SIG-M5 (cell line): ENCODE measurements around the gene HLA-E.
"Not testable (repeated sequence)": the region's sequence is repeated elsewhere in the genome, so short reads cannot be mapped to it uniquely, and the experiment has no call there.

Source experiments
- DNase-seq: peaks from one replicate; lab custom pipeline; 2025; lab: John Stamatoyannopoulos, UW

HLA-E gene

DNA sequence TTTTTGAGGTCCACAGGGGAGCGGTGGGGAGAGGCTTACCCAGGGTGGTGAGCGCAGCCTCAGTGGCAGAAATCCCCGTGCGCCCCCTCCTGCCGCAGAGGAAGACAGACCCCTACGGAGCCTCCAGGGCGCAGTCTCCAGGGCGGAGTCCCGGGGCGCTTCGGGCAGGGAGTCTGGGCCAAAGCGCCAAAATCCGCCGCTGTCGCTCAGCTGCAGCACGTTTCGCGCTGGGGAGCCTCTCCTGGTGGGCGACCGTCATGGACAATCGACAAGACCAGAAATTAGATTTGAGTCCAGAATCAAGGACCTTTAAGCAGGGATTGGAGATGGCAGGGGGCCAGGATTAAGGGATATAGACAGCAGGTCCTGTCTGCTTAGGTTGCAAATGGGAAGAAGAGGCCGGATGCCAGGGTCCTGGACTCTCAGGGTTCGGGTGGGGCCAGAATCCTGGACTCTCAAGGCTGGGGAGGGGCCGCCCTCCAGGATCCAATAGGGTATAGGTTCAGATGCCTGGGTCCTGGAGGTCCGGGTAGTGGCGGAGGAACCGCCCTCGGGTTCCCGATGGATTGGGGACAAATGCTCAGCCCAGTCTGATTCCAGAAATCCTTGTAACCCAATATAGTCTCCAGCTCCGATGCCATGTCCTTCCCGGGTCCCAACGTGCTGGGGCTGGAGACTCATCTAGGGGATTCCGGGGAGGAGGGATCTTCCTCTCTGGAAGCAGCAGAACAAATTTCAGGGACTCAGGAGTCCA, 7.9 kb upstream of the HLA-E start:
- DNase-seq, result no peak

DNA sequence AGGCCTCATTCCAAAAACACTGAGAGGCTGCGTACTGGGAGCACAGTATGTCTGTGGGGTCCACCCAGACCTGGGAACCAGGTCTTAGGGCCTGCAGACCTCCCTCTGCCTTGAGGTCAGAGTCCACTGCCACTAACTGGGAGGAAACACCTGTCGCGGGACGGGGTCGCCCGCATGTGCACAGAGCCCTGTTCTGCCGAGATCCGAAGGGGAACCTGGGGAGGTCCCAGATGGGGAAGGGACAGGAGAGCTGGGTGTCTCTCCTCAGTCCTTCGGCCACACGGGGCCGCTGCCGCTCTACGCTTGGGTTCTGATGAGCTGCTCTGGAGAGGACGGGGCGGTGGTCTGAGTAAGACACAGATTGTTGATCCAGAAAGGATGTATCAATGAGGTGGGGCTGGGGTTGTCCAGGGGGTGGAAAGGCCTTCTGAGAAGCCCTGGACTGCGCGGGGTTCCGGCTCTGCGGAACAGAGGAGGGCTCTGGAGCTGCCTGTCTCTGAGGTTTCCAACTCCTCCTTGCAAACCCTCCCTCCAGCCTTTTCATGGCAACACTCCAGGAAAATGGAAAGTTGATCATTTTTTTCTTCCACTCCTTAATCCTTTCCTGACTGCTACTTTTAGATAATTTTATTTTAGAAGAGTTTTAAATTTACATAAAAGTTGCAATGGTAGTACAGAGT, 7.2 kb upstream of the HLA-E start:
- not testable (repeated sequence) for DNase-seq

DNA sequence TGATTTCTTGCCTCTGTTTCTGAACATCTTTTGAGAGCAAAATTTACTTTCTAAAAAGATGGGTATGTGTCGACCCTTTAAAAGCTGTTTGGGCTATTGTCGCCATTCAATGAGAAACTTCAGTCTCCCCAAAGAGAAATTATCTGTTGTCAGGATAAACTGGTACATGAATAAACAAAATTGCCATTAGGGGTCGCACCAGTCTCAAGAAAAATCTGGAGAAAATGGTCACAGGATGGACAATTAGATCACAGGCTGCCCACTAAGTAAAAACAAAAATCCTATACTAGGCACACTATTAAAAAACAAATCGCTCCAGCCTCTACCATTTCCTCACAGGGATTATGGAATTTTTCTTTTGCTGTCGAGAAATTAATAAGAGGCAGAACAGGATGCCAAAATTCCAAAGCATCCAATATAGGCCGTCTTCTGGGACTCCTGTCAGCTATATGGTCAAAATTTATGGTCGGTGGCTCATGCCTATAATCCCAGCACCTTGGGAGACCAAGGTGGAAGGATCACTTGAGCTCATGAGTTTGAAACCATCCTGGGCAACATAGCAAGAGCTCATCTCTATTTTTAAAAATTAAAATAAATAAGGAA, 5.5 kb upstream of the HLA-E start:
- no peak for DNase-seq

DNA sequence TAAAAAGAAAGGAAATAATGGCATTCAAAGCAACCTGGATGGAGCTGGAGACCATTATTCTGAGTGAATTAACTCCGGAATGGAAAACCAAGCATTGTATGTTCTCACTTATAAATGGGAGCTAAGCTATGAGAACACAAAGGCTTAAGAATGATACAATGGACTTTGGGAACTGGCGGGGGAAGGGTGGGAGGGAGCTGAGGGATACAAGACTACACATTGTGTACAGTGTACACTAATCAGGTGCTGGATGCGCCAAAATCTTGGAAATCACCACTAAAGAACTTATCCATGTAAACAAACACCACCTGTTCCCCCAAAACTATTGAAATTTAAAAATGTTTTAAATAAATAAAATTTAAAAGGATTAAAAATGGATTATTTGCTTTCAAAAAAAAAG, 4.1 kb upstream of the HLA-E start:
- no peak for DNase-seq

DNA sequence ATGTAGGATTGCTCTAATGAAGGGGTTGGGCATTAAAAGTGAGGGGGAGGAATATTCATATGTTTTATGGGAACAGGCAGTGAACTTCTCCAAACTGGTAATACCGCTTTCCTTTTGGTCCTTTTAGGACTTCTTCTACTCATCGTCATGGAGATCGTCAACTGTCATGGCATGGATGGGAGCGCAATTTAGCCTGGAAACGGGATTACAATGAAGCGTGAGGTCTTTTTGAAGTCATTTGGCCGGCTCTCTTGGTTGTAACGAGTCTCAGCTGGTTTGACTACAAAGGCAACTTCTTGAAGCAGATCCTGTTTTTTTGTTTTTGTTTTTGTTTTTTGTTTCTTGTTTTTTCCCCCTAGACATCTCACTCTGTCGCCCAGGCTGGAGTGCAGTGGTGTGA, 1.4 kb upstream of the HLA-E start:
- DNase-seq, result no peak

DNA sequence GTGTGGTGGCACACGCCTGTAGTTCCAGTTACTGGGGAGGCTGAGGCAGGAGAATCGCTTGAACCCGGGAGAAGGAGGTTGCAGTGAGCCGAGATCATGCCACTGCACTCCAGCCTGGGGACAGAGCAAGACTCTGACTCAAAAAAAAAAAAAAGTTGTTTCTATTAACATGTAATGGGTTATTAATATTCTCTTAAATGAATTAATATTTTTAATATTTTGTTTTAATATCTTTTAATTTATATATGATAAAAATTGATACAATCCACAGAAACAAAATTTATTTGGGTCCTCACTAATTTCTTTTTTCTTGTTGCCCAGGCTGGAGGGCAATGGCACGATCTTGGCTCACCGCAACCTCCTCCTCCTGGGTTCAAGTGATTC, 620 bp upstream of the HLA-E start:
- DNase-seq, result not testable (repeated sequence)

DNA sequence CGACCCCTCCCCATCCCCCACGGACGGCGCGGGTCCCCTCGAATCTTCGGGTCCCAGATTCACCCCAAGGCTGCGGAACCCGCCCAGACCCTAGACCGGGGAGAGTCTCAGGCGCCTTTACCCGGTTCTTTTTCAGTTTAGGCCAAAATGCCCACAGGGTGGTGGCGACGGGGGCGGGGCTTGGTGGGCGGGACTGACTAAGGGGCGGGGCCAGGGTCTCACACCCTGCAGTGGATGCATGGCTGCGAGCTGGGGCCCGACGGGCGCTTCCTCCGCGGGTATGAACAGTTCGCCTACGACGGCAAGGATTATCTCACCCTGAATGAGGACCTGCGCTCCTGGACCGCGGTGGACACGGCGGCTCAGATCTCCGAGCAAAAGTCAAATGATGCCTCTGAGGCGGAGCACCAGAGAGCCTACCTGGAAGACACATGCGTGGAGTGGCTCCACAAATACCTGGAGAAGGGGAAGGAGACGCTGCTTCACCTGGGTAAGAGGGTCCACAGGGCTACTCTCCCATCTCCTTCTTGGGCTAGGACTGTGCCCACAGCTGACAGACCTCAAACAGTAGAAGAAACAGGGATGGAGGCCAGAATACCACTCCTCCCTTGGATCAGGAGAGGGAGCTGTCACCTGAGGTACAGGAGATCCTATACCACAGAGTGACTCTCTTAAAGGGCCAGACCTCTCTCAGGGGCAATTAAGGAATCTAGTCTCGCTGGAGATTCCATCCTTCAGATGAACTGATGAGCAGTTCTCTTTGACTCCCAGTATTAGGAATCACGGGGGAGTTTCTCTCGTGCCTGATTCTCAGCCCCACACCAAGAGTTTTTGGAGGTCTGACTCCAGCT, 942 bp downstream of the HLA-E start:
- no peak for DNase-seq

DNA sequence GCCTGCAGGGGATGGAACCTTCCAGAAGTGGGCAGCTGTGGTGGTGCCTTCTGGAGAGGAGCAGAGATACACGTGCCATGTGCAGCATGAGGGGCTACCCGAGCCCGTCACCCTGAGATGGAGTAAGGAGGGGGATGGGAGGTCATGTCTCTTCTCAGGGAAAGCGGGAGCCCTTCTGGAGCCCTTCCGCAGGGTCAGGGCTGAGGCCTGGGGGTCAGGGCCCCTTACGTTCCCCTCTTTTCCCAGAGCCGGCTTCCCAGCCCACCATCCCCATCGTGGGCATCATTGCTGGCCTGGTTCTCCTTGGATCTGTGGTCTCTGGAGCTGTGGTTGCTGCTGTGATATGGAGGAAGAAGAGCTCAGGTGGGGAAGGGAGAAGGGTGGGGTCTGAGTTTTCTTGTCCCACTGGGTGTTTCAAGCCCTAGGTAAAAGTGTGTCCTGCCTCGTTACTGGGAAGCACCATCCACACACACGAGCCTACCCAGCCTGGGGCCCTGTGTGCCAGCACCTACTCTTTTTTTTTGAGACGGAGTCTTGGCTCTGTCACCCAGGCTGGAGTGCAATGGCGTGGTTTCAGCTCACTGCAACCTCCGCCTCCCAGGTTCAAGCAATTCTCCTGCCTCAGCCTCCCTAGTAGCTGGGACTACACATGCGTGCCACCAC, 2.1 kb downstream of the HLA-E start:
- DNase-seq, result not testable (repeated sequence)

DNA sequence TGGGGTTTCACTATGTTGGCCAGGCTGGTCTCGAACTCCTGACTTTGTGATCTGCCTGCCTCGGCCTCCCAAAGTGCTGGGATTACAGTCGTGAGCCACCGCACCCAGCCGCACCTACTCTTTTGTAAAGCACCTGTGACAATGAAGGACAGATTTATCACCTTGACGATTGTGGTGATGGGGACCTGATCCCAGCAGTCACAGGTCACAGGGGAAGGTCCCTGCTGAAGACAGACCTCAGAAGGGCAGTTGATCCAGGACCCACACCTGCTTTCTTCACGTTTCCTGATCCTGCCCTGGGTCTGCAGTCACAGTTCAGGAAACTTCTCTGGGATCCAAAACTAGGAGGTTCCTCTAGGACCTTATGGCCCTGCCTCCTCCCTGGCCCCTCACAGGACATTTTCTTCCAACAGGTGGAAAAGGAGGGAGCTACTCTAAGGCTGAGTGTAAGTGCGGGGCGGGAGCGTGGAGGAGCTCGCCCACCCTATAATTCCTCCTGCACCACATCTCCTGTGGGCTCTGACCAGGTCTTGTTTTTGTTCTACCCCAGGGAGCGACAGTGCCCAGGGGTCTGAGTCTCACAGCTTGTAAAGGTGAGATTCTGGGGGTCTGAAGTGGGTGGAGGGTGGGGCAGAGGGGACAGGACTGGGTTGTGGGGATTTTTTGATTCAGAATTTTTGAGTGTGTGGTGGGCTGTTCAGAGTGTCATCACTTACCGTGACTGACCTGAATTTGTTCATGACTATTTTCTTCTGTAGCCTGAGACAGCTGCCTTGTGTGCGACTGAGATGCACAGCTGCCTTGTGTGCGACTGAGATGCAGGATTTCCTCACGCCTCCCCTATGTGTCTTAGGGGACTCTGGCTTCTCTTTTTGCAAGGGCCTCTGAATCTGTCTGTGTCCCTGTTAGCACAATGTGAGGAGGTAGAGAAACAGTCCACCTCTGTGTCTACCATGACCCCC, 3.0 kb downstream of the HLA-E start:
- no peak for DNase-seq

DNA sequence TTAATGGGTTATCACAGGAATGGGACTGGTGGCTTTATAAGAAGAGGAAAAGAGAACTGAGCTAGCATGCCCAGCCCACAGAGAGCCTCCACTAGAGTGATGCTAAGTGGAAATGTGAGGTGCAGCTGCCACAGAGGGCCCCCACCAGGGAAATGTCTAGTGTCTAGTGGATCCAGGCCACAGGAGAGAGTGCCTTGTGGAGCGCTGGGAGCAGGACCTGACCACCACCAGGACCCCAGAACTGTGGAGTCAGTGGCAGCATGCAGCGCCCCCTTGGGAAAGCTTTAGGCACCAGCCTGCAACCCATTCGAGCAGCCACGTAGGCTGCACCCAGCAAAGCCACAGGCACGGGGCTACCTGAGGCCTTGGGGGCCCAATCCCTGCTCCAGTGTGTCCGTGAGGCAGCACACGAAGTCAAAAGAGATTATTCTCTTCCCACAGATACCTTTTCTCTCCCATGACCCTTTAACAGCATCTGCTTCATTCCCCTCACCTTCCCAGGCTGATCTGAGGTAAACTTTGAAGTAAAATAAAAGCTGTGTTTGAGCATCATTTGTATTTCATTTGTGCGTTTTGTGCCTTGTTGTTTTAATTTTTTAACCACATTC, 4.4 kb downstream of the HLA-E start:
- no peak for DNase-seq

DNA sequence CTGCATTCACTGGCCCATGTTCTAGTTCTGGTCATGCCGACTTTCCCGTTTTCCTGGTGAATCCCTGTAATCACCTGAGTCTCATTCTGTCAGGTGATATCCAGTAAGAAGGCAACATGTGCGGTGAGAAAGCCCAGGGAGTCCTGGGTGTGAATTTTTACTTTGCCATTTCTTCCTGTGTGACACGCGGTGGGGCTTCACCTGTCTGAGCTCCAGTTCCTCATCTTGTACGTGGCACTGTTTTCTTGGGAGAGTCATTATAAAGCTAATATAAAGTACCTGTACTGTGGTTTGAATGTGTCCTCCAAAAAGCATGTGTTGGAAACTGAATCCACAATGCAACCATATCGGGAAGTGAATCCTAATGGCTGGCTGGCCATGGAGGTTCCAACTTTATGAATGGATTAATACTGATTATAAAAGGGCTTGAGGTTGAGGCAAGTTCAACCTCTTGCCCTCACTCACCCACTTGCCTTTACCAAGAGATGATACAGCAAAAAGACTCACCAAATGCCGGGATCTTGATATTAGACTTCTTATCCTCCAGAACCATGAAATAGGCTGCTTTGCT, 5.1 kb downstream of the HLA-E start:
- DNase-seq, result no peak

DNA sequence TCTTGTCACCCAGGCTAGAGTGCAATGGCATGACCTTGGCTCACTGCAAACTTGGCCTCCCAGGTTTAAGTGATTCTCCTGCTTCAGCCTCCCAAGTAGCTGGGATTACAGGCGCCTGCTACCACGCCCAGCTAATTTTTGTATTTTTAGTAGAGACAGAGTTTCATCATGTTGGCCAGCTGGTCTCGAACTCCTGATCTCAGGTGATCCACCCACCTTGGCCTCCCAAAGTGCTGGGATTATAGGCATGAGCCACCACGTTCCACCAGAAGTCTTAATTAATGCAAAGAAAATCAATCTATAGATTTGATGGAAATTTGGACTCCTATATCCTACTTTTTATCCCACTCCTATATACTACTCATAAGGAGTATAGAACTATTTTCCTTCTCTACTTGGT, 5.8 kb downstream of the HLA-E start:
- not testable (repeated sequence) for DNase-seq

DNA sequence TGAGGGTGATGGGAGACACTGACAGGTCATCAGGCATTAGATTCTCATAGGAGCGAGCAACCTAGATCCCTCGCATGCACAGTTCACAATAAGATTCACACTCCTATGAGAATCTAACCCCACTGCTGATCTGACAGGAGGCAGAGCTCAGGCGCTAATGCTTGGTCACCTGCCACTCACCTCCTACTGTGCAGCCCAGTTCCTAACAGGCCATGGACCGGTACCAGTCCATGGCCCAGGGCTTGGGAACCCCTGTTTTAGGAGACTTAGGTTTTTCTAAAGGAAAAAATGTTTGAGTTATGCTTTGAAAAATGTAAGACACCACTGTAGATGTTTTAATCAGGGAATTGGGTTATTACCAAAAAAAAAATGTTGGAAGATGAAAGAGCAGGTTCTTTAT, 6.7 kb downstream of the HLA-E start:
- no peak for DNase-seq

DNA sequence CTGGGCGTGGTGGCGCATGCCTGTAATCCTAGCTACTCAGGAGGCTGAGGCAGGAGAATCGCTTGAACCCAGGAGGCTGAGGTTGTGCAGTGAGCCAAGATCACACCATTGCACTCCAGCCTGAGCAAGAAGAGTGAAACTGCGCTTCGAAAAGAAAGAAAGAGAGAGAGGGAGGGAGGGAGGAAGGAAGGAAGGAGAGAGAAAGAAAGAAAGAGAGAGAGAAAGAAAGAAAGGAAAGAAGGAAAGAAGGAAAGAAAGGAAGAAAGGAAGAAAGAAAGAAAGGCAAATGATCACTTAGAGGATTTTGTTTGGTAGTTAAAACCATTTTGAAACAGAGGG, 7.9 kb downstream of the HLA-E start:
- DNase-seq, result not testable (repeated sequence)

DNA sequence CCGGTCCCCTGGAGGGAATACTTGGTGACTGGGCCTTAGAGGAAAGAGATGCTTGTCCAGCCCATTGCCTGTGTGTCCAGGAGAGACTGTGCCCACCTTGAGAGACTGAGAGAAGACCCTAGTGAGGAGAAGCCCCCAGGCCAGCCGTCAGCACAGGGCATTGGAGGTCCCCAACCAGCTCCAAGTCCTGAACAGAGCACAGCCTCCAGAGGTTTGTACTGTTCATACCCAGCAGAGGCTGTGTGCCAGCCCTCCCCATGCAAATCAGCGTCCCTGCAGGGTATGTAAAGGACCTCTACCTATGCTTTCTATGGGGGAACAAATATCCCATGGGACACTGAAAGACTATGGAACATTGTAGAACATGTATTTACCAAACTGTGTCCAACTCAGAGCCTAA, 8.4 kb downstream of the HLA-E start:
- DNase-seq, result no peak

DNA sequence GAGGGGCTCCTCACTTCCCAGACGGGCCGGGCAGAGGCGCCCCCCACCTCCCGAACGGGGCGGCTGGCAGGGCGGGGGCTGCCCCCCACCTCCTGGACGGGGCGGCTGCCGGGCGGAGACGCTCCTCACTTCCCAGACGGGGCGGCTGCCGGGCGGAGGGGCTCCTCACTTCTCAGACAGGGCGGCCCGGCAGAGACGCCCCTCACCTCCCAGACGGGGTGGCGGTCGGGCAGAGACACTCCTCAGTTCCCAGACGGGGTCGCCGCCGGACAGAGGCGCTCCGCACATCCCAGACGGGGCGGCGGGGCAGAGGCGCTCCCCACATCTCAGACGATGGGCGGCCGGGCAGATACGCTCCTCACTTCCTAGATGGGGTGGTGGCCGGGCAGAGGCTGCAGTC, 9.4 kb downstream of the HLA-E start:
- not testable (repeated sequence) for DNase-seq

DNA sequence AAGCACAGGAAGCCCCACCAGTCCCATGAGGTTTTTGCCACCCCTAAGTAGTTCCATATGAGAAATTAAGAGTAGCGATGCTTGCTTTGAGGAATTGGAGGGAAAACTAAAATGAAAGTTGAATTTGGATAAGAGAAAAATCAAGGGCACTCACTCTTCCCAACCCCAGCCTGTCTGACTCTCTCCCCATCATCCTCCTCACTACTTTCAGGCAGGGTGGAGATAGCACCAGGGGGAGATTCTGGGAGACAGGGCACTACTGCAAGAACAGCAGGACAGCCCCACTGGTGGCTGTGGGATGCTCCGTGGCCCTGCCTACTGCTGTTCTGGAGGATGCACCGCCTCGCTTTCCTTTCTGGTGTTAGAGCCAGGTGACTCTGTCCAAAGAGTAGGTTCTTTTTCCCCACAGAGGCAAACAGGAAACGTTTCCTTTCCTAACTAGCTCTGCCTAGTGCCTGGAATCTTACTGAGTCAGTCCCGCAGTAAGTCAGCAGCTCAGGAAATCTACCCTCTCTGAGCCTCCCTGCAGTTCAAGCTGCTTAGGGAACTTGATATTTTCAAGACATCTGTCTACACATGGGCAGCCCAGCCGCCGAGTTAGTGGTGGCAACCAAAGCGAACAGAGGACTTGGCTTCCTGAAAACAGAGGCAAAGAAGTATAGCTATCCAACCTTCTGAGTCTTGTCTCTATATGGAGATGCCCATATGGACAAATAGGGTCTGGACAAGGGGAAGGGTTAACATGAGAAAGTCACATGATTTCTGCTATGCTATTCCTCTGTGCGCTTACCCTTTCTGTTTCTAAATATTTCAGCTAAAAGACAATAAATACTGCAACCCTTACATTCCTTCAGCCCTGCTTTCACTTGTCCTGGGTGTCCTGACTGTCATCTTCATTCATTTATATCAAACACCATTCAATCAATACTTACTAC, 11.4 kb downstream of the HLA-E start:
- no peak for DNase-seq

DNA sequence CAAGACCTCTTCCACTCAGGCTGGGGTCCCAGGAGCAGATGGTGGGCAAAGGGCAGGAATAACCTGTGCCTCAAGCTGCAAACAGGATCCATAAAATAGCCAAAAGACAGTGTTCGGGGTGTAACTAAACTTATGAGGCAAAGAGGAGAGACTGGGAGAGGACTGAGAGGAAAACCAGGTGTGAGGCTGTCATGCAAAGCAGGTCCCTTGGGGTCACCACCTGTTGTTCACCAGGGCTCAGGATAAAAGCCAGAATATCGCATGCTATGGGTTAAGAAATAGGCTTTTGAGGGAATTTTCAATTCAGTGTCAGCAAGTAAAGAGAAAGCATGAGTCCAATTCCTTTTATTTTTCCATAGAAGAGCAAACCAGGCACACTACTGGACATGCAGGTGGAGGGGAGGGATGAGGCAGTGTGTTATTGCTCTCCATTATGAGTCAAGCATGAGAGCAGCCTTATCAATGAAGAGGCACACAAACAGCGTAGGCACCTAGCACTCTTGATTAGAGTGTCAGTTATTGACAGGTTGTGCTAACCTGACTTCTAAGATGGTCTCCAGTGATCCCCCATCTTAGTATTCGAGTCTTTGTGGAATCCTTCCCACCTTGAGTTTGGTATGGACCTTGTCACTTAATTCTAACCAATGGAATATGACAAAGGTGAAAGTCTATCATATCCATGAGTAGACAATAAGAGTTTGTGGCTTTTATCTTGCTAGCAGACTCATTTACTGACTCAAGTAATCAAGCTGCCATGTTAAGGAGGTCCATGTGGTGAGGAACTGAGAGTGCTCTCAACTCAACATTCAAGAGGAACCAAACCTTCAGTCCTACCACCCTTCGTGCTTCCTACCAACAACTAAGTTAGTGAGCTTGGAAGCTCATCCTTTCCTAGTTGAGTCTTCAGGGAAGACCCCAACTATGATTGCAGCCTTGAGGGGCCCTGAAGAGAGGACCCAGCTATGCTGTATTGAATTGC, 18.8 kb downstream of the HLA-E start:
- DNase-seq, result no peak
